NCI-H2196 treated with DMSO at 0.1 percent for 48 hours (cell line): ENCODE results near the gene ENTPD1.
"Not testable (repeated sequence)": the region's sequence is repeated elsewhere in the genome, so short reads cannot be mapped to it uniquely, and the experiment has no call there.

ENCODE experiments used
- DNase-seq: peaks from one replicate; lab custom pipeline; 2025; ENCODE audit not compliant: unreplicated experiment; lab: John Stamatoyannopoulos, UW

The ENTPD1 gene

DNA sequence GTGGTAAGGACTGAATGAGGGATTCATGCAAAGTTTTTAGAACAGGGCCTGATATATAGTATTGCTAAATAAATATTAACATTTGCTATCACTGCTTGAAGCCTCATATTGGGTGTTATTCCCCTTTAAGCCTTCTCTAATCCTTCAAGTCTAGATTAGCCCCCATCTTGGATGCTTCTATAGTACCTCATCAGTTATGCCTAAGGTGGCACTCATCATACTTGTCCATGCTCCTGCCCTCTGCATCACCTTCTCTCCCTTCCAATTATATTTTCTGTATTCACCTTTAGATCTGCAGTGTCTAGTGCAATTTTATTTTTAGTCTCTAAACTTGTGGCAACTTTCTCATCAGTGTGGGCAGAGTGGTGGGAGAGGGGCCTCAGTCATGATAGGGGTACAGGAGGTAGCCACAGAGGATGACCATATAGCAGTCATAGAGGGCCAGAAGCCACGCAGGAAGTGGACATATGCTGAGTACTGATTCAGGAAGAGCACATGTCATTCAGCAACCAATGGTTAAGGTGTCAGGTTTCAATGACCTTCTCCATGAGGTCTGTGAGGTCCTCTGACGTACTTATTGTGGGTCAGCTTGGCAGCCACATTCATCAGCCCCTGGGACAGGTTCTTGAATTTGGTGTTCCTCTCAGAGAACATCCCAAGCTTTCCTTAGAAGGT lies 2.5 kb downstream of the ENTPD1 start:
- no peak for DNase-seq

GRCh38 chr10:95759233-95759826 lies 3.4 kb downstream of the ENTPD1 start:
- DNase-seq, result no peak

DNA sequence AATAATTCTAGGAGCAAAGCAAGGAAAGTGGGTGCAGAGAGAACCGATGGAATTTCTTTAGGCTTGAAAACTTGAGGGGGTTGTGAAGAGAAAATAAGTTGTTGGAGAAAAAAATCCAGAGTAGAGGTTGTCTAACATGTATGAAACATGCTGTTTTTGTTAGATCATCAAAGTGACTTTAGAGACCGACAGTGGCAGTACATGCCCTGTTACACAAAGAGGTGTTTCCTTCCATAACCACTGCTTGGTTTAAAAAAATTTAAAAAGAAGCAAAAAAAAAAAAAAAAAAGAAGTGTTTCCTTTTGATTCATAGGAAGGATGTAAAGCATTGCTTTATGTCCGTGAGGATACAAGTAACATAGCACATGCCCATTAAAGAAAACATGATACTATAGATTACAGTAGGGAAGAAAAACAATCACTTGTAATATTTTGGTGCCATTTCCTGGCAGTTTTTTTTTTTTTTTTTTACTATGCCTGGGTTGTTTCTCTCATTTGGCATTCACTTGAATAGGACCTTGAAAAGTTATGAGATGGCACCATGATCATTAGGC lies 6.1 kb downstream of the ENTPD1 start:
- no peak for DNase-seq

DNA sequence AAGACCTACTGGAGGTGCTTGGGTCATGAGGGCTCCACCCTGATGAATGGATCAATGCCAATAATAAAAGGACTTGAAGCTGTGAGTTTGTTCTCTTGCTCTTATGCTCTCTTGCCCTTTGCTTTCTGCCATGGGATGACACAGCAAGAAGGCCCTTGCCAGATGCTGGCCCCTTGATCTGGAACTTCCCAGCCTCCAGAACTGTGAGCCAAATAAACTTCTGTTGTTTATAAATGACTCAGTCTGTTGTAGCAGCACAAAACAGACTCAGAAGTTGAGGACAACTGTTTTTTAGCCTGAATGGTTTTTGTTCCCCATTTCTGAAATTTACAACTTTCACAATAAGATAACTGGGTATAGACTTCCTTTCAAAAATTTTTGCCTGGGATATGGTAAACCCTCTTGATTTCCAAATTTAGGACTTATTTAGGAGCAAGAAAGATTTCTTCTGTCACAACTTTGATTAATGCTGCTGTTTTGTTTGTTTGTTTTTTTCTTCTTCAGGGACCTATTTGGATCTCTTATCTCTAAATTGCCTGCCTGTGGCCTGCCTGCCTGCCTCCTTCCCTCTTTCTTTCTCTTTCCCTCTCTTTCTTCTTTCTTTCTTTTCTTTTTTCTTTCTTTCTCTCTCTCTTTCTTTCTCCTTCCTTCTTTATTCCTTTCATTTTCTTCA lies 12.1 kb downstream of the ENTPD1 start:
- DNase-seq, result no peak

DNA sequence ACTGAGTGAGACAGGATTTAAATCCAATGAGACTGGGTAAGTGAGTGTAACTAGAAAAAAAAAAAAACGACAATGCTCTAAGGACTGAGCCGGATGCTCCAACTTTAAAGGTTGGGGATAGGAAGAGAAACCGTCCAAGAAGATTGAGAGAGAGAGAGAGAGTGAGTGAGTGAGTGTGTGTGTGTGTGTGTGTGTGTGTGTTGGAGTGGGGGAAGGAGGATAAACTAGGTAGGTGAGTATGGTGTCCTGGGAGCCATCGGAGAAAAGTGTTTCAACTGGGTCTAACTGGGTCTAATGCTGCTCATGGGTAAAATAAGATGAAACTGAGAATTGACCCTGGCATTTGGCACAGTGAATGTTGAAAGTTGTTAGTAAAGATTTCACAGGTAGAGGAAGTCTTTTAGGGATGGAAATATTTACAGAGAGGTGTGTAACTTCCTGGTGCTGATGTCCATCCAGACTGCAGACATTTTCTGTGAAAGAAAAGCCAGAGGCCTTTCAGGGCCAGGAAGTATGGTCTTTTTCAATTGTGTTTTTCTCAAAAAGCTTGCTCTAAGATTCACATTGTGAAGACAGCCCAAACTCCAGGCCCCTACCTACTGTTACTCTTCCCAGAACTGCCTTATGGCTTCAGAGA lies 14.2 kb downstream of the ENTPD1 start:
- DNase-seq, result no peak

DNA sequence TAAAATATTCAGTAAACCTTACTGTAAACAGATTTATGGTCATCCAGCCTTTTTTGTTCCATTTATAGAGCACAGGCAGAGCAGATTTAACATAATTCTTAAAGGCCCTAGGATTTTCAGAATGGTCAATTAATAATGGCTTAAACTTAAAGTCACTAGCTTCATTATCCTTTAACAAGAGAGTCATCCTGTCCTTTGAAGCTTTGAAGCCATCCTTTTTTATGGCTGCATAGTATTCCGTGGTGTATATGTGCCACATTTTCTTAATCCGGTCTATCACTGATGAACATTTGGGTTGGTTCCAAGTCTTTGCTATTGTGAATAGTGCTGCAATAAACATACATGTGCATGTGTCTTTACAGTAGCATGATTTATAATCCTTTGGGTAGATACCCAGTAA lies 17.5 kb downstream of the ENTPD1 start:
- DNase-seq, result not testable (repeated sequence)

DNA sequence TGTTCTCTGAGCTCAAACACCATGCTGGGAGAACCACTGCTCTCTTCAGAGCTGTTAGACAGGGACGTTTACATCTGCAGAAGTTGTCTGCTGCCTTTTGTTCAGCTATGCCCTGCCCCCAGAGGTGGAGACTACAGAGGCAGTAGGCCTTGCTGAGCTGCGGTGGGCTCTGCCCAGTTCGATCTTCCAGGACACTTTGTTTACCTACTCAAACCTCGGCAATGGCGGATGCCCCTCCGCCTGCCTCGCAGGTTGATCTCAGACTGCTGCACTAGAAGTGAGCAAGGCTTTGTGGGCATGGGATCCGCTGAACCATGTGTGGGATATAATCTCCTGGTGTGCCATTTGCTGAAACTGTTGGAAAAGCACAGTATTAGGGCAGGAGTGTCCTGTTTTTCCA lies 21.7 kb downstream of the ENTPD1 start:
- not testable (repeated sequence) for DNase-seq

- no peak for DNase-seq
These were observed 26.4 kb downstream of the ENTPD1 start for GRCh38 chr10:95782318-95782717.

DNA sequence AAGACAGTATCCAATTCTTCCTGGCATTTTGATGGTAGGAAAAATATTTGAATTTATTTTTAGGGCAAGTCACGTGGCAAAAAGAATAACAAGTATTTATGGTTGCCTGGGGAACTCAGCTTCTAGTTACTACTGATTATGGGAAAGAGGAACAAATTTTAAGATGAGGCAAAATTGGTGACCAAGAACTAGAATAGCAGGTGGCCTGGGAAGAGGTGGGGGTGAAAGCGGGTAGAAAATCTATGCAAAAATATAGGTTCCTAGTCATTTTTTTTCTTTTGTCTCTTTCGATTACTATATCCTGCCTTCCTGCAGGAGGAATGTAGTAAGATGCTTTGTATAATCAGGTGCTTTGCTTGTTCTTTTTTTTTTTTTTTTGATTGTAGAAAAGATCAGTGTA lies 27.8 kb downstream of the ENTPD1 start:
- DNase-seq, result no peak

DNA sequence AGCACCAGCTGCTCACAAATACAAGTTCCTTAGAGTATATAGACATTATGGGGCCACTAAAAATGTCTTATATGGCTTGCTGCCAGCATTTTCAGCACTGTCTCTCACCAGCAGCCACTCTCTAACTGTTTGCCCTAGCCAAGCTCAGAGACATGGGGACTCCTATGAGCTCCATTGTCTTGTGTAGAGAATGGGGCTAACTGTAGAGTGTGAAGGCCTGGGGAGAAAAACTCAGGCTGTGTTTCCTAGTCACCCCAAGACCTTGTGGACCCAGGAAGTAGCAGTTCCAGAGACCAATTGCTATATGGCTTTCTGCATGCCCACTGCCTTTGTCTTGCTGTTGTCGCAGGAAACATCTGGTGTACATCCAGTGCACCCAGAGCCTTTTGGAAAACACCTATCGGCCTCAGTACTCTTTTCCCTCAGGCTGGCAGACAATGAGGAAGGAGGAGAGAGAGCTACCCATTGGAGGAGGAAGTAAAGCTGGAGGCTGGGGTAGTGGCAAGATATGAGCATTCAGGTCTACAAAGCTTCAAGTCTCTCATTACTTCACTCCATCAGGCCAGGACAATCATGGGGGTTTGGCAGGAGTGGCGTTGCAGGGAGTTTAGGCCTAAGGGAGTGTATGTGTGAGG lies 28.4 kb downstream of the ENTPD1 start:
- no peak for DNase-seq

DNA sequence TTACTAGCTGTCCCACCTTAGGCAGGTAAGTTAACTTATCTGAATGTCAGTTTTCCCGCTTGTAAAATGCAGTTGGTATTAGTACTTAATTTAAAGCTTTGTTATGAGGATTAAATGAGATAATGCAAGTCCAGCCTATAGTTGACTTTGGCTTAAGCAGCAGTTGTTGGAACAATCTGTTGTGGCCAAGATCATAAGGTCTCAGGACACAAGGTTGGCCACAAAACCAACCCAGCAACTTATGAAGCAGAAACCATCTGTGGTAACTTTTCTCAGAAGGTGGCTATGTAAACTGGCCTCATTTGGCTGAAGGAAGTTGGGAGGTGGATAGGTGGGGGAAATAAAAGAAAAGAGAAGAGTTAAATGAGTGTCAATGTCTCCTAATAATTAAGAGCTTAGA lies 29.4 kb downstream of the ENTPD1 start:
- DNase-seq, result no peak

DNA sequence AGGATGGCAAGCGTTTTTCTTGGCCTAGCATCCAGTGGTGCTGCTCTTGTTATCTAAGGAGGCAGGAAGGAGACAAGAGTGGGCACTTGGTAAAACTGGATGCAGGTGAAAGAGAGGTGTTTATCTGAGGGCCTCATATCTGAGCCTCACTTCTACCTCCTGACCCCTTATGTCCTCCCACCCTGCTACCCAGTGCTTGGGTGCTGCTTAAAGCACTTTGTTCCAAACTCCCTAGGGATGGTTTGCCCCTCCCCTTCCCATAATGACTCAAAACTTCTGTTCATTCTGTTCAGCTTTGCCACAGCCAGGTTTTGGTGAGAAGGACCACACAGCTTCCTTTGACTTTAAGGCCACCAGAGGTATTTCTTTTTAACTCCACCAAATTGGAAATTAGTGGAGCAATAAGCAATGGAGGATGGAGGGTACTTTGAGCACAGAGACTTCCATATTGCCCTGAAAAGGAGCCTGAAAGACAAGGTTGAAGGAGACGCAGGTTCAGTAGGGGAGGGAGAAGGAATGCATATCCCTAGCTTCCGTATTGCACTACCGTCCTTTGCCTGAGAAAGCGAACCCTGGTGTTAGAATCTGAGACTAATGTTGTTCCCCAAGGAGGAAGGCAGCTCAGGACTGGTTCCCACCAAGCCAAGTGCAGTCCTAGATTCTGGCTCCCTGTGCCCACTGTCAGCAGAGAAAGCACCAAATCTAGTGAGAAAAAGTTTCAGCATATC lies 30.1 kb downstream of the ENTPD1 start:
- DNase-seq, result no peak

GRCh38 chr10:95787447-95787846 lies 31.5 kb downstream of the ENTPD1 start:
- DNase-seq, result no peak

GRCh38 chr10:95788830-95789229 lies 32.9 kb downstream of the ENTPD1 start:
- DNase-seq, result no peak

DNA sequence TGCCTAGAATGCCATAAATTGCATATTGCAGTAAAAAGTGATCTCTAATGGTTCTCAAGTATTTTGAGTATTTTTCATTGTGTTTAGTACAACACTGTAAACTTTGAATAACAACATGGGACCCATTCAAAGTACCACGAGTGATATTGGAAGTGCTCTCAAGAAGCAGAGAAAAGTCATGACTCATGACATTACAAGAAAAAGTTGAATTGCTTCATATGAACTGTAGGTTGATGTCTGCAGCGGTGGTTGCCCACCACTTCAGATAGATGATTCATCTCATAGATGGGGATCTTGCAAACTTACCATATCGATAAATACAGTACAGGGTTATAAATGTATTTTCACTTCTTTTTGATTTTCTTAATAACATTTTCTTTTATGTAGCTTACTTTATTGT lies 33.9 kb downstream of the ENTPD1 start:
- DNase-seq, result no peak

DNA sequence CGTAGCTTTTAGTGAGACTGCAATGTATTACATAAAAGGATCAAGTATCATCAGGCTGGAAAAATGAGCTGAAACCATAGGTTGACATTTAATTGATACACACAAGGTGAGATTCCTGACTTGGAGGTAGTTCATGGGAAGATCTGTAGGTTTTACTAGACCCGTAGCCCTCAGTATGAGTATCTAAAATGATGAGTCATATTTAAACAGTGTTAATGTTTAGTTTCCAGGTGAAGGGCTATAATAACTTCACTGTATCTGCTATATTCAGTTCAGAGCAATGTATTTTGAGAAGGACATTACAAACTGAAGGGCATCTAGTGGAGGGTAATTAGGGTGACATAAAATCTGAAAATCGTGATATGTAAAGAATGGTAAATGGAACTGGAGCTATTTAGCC lies 35.0 kb downstream of the ENTPD1 start:
- no peak for DNase-seq

- DNase-seq, result no peak
These were observed 35.5 kb downstream of the ENTPD1 start for GRCh38 chr10:95791425-95791979.

- DNase-seq, result no peak
These were observed 36.3 kb downstream of the ENTPD1 start for GRCh38 chr10:95792211-95792780.

DNA sequence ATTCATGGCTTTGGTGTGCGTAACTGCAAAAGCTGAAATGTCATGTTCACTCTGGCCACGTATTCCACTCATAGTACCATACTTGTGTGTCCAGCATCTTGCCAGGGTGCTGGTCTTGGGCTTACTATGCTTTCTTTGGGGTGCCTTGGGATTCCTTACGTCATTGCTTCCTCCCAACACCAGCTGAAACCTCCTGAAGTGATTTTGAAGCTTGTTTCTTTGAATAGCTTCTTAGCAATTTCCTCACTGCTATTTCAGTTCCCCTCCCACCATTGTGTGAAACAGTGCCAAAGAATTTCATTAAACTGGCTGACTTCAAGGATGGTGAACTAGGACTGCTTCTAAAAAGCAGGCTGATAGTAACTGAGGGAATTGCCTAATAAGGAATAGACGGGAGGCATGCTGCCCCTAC lies 36.9 kb downstream of the ENTPD1 start:
- DNase-seq, result no peak
